Measurements from ENCODE around the gene ZKSCAN3. TPM values are rescaled to one million over a fixed set of nuclear protein-coding genes. Genes with fewer than 3 reads are reported as not detected.

Gene ZKSCAN3
- total and polyA plus RNA-seq, 10 of the 15 experiments (the other 5 are each of a cell fraction or from before 2014, with no cell fraction given) = 0.86 to 4.3 (median 3.1) TPM

GRCh38 chr6:28349892-28350737, at the start of gene ZKSCAN3 (continued):
- TF ChIP-seq CEBPZ (IDR thresholded peaks at IDR 0.05; ENCODE audit: low read depth, low read length) (no peak), KLF5 (IDR thresholded peaks at IDR 0.05; ENCODE audit: partially characterized antibody) (no peak), IRF5 (IDR thresholded peaks at IDR 0.05; ENCODE audit: borderline replicate concordance) (no peak), JUND (IDR thresholded peaks at IDR 0.05; ENCODE audit: low read depth, low read length) (no peak), SREBF1 (IDR thresholded peaks at IDR 0.05; ENCODE audit: low read length) (no peak), RCOR1 (conservative IDR thresholded peaks at IDR 0.05; ENCODE audit: low read depth, low read length) (0 out of 2 replicates have a peak, but pooled peaks have one; percentile 30), RAD51 (IDR thresholded peaks at IDR 0.05) (no peak), GABPA (IDR thresholded peaks at IDR 0.05; ENCODE audit: low read depth) (peak; percentile 89), CHD4 (IDR thresholded peaks at IDR 0.05) (no peak), RELA (IDR thresholded peaks at IDR 0.05; ENCODE audit: borderline replicate concordance, partially characterized antibody) (no peak), SIN3A (IDR thresholded peaks at IDR 0.05; ENCODE audit: low read depth, low read length) (peak; percentile 79), MLLT1 (IDR thresholded peaks at IDR 0.05) (peak; percentile 90), MYB (IDR thresholded peaks at IDR 0.05; ENCODE audit: borderline replicate concordance, low read depth, low read length) (no peak), HCFC1 (IDR thresholded peaks at IDR 0.05; ENCODE audit: low read length) (no peak; the same call in 1 of the 2 replicates), NR2C1 (IDR thresholded peaks at IDR 0.05) (no peak), PML (IDR thresholded peaks at IDR 0.05; ENCODE audit: low read length) (peak; percentile 85; the same call in 1 of the 2 replicates), TBL1XR1 (IDR thresholded peaks at IDR 0.05; ENCODE audit: low read depth, low read length) (0 out of 2 replicates have a peak, but pooled peaks have one; percentile 15), SKIL (IDR thresholded peaks at IDR 0.05; ENCODE audit: low read depth, poor library complexity, severe bottlenecking) (no peak), HDGF (IDR thresholded peaks at IDR 0.05) (peak; percentile 77)
- TF ChIP-seq, protein P1, sequence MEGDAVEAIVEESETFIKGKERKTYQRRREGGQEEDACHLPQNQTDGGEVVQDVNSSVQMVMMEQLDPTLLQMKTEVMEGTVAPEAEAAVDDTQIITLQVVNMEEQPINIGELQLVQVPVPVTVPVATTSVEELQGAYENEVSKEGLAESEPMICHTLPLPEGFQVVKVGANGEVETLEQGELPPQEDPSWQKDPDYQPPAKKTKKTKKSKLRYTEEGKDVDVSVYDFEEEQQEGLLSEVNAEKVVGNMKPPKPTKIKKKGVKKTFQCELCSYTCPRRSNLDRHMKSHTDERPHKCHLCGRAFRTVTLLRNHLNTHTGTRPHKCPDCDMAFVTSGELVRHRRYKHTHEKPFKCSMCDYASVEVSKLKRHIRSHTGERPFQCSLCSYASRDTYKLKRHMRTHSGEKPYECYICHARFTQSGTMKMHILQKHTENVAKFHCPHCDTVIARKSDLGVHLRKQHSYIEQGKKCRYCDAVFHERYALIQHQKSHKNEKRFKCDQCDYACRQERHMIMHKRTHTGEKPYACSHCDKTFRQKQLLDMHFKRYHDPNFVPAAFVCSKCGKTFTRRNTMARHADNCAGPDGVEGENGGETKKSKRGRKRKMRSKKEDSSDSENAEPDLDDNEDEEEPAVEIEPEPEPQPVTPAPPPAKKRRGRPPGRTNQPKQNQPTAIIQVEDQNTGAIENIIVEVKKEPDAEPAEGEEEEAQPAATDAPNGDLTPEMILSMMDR (IDR thresholded peaks at IDR 0.05 in 2 of 3, conservative IDR thresholded peaks at IDR 0.05 in 1 of 3; ENCODE audit: control insufficient read depth in 2 of 3, extremely low read depth in 1 of 3, insufficient read depth in 1 of 3, low read depth in 3 of 3, low read length in 3 of 3) = no peak

Measured in GM12878 (cell line).